Measurements from ENCODE around the gene SERPINA10. TPM values are rescaled to one million over a fixed set of nuclear protein-coding genes. Genes with fewer than 3 reads are reported as not detected.

Gene SERPINA10
- total RNA-seq, 1 experiment from 2014 or later: not detected

GRCh38 chr14:94237046-94237445 is 56.0 kb downstream of the SERPINA10 start:
- in situ Hi-C loops (cut with HindIII; ENCODE audit: low pct_unique_long_range_greater_than_20kb, low sequenced_read_pairs): no loop called here
- DNase-seq (ENCODE audit: low read depth, low spot score): no peak

Other genes with a start within 250 kb of the SERPINA10 start
- gene DDX24, start 212.1 kb downstream of the SERPINA10 start, total RNA-seq (2014; rRNA removed; shearing (Covaris generic)): 235 and 237 TPM in 2 replicates
- 9.0 and 11.2 TPM in 2 replicates for gene IFI27L1, start 212.0 kb downstream of the SERPINA10 start, total RNA-seq (2014; rRNA removed; shearing (Covaris generic))
- not detected in 2 replicates for gene IFI27, start 182.5 kb downstream of the SERPINA10 start, total RNA-seq (2014; rRNA removed; shearing (Covaris generic))
- 51.7 and 64.5 TPM in 2 replicates for gene IFI27L2, start 163.7 kb downstream of the SERPINA10 start, total RNA-seq (2014; rRNA removed; shearing (Covaris generic))
- gene PPP4R4, start 118.9 kb downstream of the SERPINA10 start, total RNA-seq (2014; rRNA removed; shearing (Covaris generic)): 4.9 and 5.8 TPM in 2 replicates
- gene SERPINA6, start 30.1 kb upstream of the SERPINA10 start, total RNA-seq (2014; rRNA removed; shearing (Covaris generic)): not detected in 2 replicates
- gene SERPINA2, start 73.4 kb upstream of the SERPINA10 start, total RNA-seq (2014; rRNA removed; shearing (Covaris generic)): not detected in 2 replicates
- 0.92 and 1.7 TPM in 2 replicates for gene SERPINA1, start 95.3 kb upstream of the SERPINA10 start, total RNA-seq (2014; rRNA removed; shearing (Covaris generic))
- gene SERPINA11, start 159.5 kb upstream of the SERPINA10 start, total RNA-seq (2014; rRNA removed; shearing (Covaris generic)): not detected in 2 replicates
- not detected in 2 replicates for gene SERPINA9, start 182.9 kb upstream of the SERPINA10 start, total RNA-seq (2014; rRNA removed; shearing (Covaris generic))
- not detected in 2 replicates for gene SERPINA12, start 216.2 kb upstream of the SERPINA10 start, total RNA-seq (2014; rRNA removed; shearing (Covaris generic))

Measured in SK-MEL-5 (cell line).